ENCODE data around the gene KRT71.

GRCh38 chr12:52529846-52530245 lies 23.1 kb downstream of the KRT71 start:
- TF ChIP-seq POLR2A (IDR thresholded peaks at IDR 0.05) (no peak), POLR2AphosphoS5 (IDR thresholded peaks at IDR 0.05) (no peak)
- TF ChIP-seq, protein P1, sequence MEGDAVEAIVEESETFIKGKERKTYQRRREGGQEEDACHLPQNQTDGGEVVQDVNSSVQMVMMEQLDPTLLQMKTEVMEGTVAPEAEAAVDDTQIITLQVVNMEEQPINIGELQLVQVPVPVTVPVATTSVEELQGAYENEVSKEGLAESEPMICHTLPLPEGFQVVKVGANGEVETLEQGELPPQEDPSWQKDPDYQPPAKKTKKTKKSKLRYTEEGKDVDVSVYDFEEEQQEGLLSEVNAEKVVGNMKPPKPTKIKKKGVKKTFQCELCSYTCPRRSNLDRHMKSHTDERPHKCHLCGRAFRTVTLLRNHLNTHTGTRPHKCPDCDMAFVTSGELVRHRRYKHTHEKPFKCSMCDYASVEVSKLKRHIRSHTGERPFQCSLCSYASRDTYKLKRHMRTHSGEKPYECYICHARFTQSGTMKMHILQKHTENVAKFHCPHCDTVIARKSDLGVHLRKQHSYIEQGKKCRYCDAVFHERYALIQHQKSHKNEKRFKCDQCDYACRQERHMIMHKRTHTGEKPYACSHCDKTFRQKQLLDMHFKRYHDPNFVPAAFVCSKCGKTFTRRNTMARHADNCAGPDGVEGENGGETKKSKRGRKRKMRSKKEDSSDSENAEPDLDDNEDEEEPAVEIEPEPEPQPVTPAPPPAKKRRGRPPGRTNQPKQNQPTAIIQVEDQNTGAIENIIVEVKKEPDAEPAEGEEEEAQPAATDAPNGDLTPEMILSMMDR (IDR thresholded peaks at IDR 0.05) = no peak
